GM18868 (cell line): Measurements from ENCODE around the gene SUSD2.
"Not testable (repeated sequence)": the region's sequence is repeated elsewhere in the genome, so short reads cannot be mapped to it uniquely, and the experiment has no call there.

Experiments used
- ATAC-seq: cut with Tn5 transposase; IDR thresholded peaks from one replicate; pipeline ENCODE4 v1.9.1; 2021; ENCODE audit warnings: mild to moderate bottlenecking, moderate library complexity; ENCODE audit not compliant: unreplicated experiment

SUSD2 gene

GRCh38 chr22:24187731-24188644, 6.7 kb downstream of the SUSD2 start:
- ATAC-seq = no peak

GRCh38 chr22:24188705-24189248, 7.5 kb downstream of the SUSD2 start:
- ATAC-seq = no peak

- ATAC-seq = no peak
Observed at GRCh38 chr22:24189249-24190158, 8.2 kb downstream of the SUSD2 start.

- no peak for ATAC-seq
Observed at GRCh38 chr22:24190159-24190540, 8.9 kb downstream of the SUSD2 start.

GRCh38 chr22:24190596-24191208, 9.4 kb downstream of the SUSD2 start:
- no peak for ATAC-seq

GRCh38 chr22:24191381-24191841, 10.1 kb downstream of the SUSD2 start:
- no peak for ATAC-seq

- ATAC-seq = no peak
Observed at GRCh38 chr22:24191893-24192292, 10.6 kb downstream of the SUSD2 start.

- ATAC-seq = no peak
Observed at GRCh38 chr22:24198682-24199052, 17.4 kb downstream of the SUSD2 start.

- ATAC-seq = no peak
Observed at GRCh38 chr22:24200619-24201212, 19.4 kb downstream of the SUSD2 start.

- no peak for ATAC-seq
Observed at GRCh38 chr22:24201681-24202614, 20.7 kb downstream of the SUSD2 start.

GRCh38 chr22:24203856-24204255, 22.6 kb downstream of the SUSD2 start:
- ATAC-seq = not testable (repeated sequence)

- ATAC-seq = no peak
Observed at GRCh38 chr22:24205438-24206195, 24.3 kb downstream of the SUSD2 start.

- not testable (repeated sequence) for ATAC-seq
Observed at GRCh38 chr22:24206460-24207263, 25.4 kb downstream of the SUSD2 start.

- ATAC-seq = no peak
Observed at GRCh38 chr22:24207264-24208011, 26.2 kb downstream of the SUSD2 start.

GRCh38 chr22:24208012-24208749, 26.9 kb downstream of the SUSD2 start:
- ATAC-seq = no peak

- no peak for ATAC-seq
Observed at GRCh38 chr22:24209016-24209415, 27.7 kb downstream of the SUSD2 start.
